Measurements from ENCODE around the gene MAPRE3. TPM values are rescaled to one million over a fixed set of nuclear protein-coding genes. Genes with fewer than 3 reads are reported as not detected.
A peak's percentile ranks its signal among the peaks of the same experiment; 100 is the strongest.

The MAPRE3 gene
- total and polyA plus RNA-seq, 9 of the 15 experiments (the other 6 are each of a cell fraction or from before 2014, with no cell fraction given): 0.70 to 43.2 (median 12.6) TPM

GRCh38 chr2:27071990-27072830 lies 101.8 kb downstream of the MAPRE3 start (continued):
- TF ChIP-seq ATF2 (CRISPR knock-in tag; IDR thresholded peaks at IDR 0.05): no peak
- TF ChIP-seq VEZF1 (CRISPR knock-in tag; IDR thresholded peaks at IDR 0.05): peak; percentile 48
- peak; percentile 37 for TF ChIP-seq EGR1 (conservative IDR thresholded peaks at IDR 0.05)
- TF ChIP-seq FOXM1 (IDR thresholded peaks at IDR 0.05; ENCODE audit: low read depth): no peak
- no peak for TF ChIP-seq FOXM1 (CRISPR knock-in tag; IDR thresholded peaks at IDR 0.05; ENCODE audit: low read depth)
- TF ChIP-seq ZNF511 (CRISPR knock-in tag; IDR thresholded peaks at IDR 0.05): no peak
- TF ChIP-seq ZBTB1 (CRISPR knock-in tag; IDR thresholded peaks at IDR 0.05; ENCODE audit: borderline replicate concordance, low read depth): peak; percentile 11; the same call in 1 of the 2 replicates
- no peak for TF ChIP-seq HMBOX1 (IDR thresholded peaks at IDR 0.05)

All from K562 (cell line).